ENCODE measurements around the gene FGF5. TPM values are rescaled to one million over a fixed set of nuclear protein-coding genes. Genes with fewer than 3 reads are reported as not detected.

The FGF5 gene
- total RNA-seq, 1 donor from 2014 or later = 3.8 TPM

DNA sequence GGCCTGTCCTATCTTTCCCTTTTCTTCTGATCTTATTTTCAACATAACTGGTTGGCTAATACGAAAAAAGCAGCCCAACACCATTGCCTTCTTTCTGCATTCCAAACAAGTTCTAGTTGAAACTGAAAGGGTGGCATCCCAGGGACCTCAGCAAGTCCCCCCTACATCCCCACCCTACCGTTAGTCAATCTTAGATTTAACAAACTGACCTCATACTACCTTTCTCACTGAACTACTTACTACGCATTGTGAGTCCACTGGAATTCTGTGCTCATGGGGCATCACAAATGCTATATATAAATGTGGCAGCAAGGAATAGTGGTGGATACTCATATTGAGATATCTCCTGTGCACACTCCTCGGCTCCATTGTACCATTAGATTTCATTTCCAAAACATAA is 33.1 kb upstream of the FGF5 start:
- Histone ChIP-seq H3K4me3 (ENCODE audit: low read depth, low read length) (no peak overlapping the region), H3K27me3 (ENCODE audit: control insufficient read depth, insufficient read depth, low read length) (no peaks in the 10 kb centered on the region), H3K36me3 (ENCODE audit: control insufficient read depth, insufficient read depth, low read length) (no peaks in the 10 kb centered on the region)
- TF ChIP-seq, protein P1, sequence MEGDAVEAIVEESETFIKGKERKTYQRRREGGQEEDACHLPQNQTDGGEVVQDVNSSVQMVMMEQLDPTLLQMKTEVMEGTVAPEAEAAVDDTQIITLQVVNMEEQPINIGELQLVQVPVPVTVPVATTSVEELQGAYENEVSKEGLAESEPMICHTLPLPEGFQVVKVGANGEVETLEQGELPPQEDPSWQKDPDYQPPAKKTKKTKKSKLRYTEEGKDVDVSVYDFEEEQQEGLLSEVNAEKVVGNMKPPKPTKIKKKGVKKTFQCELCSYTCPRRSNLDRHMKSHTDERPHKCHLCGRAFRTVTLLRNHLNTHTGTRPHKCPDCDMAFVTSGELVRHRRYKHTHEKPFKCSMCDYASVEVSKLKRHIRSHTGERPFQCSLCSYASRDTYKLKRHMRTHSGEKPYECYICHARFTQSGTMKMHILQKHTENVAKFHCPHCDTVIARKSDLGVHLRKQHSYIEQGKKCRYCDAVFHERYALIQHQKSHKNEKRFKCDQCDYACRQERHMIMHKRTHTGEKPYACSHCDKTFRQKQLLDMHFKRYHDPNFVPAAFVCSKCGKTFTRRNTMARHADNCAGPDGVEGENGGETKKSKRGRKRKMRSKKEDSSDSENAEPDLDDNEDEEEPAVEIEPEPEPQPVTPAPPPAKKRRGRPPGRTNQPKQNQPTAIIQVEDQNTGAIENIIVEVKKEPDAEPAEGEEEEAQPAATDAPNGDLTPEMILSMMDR (IDR thresholded peaks at IDR 0.05; ENCODE audit: insufficient read depth, low read length, poor library complexity, severe bottlenecking) = no peak
- DNase-seq (ENCODE audit: low read depth) = no peak

- TF ChIP-seq, protein P1 (IDR thresholded peaks at IDR 0.05; ENCODE audit: insufficient read depth, low read length, poor library complexity, severe bottlenecking) = no peak
- no peak overlapping the region for H3K4me3 ChIP-seq (ENCODE audit: low read depth, low read length)
- H3K27me3 ChIP-seq (ENCODE audit: control insufficient read depth, insufficient read depth, low read length) = no peaks in the 10 kb centered on the region
- H3K36me3 ChIP-seq (ENCODE audit: control insufficient read depth, insufficient read depth, low read length) = no peaks in the 10 kb centered on the region
- no peak for DNase-seq (ENCODE audit: low read depth)
These were observed 31.0 kb upstream of the FGF5 start for GRCh38 chr4:80235451-80235850.

DNA sequence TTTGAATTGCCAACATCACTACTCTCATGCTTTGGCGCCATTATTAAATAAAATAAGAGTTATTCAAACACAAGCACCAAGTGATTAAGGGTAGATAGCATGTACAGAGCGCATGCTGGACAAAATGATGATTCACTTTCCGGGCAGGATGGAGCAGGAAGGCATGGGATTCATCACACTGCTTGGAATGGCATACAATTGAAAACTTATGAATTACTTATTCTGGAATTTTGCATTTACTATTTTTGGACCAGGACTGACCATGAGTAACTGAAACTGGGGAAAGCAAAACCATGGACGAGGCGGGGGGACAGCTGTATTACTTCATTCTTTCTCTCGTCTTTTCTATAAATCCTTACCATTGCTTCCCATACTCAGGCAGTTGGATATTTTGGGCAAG is 28.5 kb upstream of the FGF5 start:
- TF ChIP-seq, protein P1 (IDR thresholded peaks at IDR 0.05; ENCODE audit: insufficient read depth, low read length, poor library complexity, severe bottlenecking) = no peak
- peak; percentile 37 for DNase-seq (ENCODE audit: low read depth)
- Histone ChIP-seq H3K36me3 (ENCODE audit: control insufficient read depth, insufficient read depth, low read length) (no peaks in the 10 kb centered on the region), H3K27me3 (ENCODE audit: control insufficient read depth, insufficient read depth, low read length) (no peaks in the 10 kb centered on the region), H3K4me3 (ENCODE audit: low read depth, low read length) (no peak overlapping the region)

DNA sequence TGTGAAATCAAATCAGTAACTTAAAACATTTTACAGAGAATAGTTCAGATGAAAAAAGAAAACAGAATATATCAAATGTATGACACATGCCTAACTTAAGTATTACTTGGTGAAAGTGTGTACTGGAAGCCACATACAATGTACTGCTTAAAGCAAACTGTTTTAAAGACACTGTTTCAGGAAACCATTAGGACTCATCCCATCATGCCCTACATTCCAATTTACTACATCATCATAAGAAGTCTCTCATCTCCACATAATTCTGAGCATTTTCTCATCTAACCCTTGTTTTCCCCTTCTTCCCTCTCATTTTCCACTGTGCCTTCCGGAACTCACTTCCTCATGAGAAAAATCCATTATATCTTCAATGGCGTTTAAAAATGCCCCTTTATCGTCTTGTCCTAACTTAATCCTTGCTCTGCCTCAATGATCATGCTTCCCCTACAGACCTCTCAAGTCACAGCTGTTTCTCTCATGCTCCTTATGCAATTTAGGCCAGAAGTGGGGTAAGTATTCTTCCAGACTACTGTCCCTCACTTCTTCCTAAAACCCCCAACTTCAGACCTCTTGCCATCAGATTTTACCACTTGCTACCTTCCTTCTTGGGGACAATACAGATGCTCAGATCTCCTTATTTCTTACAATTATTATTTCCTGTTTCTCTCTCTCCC is 26.8 kb upstream of the FGF5 start:
- DNase-seq (ENCODE audit: low read depth) = no peak
- no peak overlapping the region for H3K4me3 ChIP-seq (ENCODE audit: low read depth, low read length)
- H3K36me3 ChIP-seq (ENCODE audit: control insufficient read depth, insufficient read depth, low read length) = no peaks in the 10 kb centered on the region
- H3K27me3 ChIP-seq (ENCODE audit: control insufficient read depth, insufficient read depth, low read length) = no peaks in the 10 kb centered on the region
- TF ChIP-seq, protein P1 (IDR thresholded peaks at IDR 0.05; ENCODE audit: insufficient read depth, low read length, poor library complexity, severe bottlenecking) = no peak

DNA sequence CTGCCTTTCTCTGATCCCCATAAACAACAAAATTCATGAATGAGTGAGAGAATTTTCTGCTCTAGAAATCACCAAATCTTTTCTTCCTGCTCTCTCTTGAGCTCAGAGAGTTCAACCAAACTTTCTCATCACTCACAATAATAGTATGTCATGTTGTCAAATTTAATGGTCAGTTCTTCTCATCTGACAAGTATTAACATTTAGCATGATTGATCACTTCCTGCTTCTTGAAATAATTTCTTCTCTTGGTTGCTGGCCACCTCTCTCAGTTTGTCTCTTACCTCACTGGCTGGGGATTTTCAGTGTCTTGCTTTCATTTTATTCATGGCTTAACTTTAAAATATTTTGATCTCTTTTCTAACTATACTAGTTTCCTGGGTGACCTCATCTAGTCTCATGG is 25.5 kb upstream of the FGF5 start:
- TF ChIP-seq, protein P1 (IDR thresholded peaks at IDR 0.05; ENCODE audit: insufficient read depth, low read length, poor library complexity, severe bottlenecking) = no peak
- Histone ChIP-seq H3K27me3 (ENCODE audit: control insufficient read depth, insufficient read depth, low read length) (no peaks in the 10 kb centered on the region), H3K4me3 (ENCODE audit: low read depth, low read length) (no peak overlapping the region), H3K36me3 (ENCODE audit: control insufficient read depth, insufficient read depth, low read length) (no peaks in the 10 kb centered on the region)
- DNase-seq (ENCODE audit: low read depth) = no peak
